Natural killer cell (primary cell): ENCODE data around the gene TMEM200B. TPM values are rescaled to one million over a fixed set of nuclear protein-coding genes. Genes with fewer than 3 reads are reported as not detected.

ENCODE experiments used
- ATAC-seq, 3 donors: fragments of 150-1000 bp in 2 of 3; fragments of 200-7000 bp in 1 of 3; cut with Tn5 transposase; 1 replicate in 1 of 3; 2 replicates in 2 of 3; pipeline ENCODE4 v1.10.0; 2021; ENCODE audit warnings: mild to moderate bottlenecking in 2 of 3, moderate library complexity in 2 of 3
- DNase-seq, 2 donors: peaks; one replicate each; pipeline versions ENCODE4 v3.0.0 to v3.0.0-alpha.2; 2013 to 2021; ENCODE audit warnings: mixed read lengths in 1 of 2
- H3K27ac ChIP-seq: one replicate; pipeline ENCODE4 v1.5.1; 2013; ENCODE audit warnings: mild to moderate bottlenecking, low read length
- H3K27me3 ChIP-seq: one replicate; pipeline ENCODE4 v1.6.1; 2013; ENCODE audit warnings: low read length; ENCODE audit not compliant: control insufficient read depth, insufficient read depth
- H3K36me3 ChIP-seq: one replicate; pipeline ENCODE4 v1.6.1; 2013; ENCODE audit warnings: low read length; ENCODE audit not compliant: control insufficient read depth, insufficient read depth
- H3K4me1 ChIP-seq: one replicate; pipeline ENCODE4 v1.6.1; 2013; ENCODE audit warnings: low read length; ENCODE audit not compliant: control insufficient read depth, insufficient read depth
- H3K4me3 ChIP-seq: one replicate; pipeline ENCODE4 v1.5.1; 2013; ENCODE audit warnings: low read length
- H3K9me3 ChIP-seq: one replicate; pipeline ENCODE4 v1.6.1; 2013; ENCODE audit warnings: low read length; ENCODE audit not compliant: control insufficient read depth, insufficient read depth
- H3K27ac Mint-ChIP-seq, 2 donors: one replicate each; pipeline ENCODE4 v1.8.0; 2022; ENCODE audit warnings: mild to moderate bottlenecking in 2 of 2, mixed read lengths in 2 of 2, moderate library complexity in 1 of 2
- H3K27me3 Mint-ChIP-seq, 2 donors: one replicate each; pipeline ENCODE4 v1.8.0; 2022; ENCODE audit warnings: low read depth in 2 of 2, mixed read lengths in 2 of 2
- H3K36me3 Mint-ChIP-seq: one replicate; pipeline ENCODE4 v1.8.0; 2022; ENCODE audit warnings: mixed read lengths
- H3K4me1 Mint-ChIP-seq, 2 donors: one replicate each; pipeline ENCODE4 v1.8.0; 2022; ENCODE audit warnings: mixed read lengths in 2 of 2
- H3K4me3 Mint-ChIP-seq: one replicate; pipeline ENCODE4 v1.8.0; 2022; ENCODE audit warnings: mild to moderate bottlenecking, moderate library complexity, mixed read lengths
- H3K9me3 Mint-ChIP-seq, 2 donors: one replicate each; pipeline ENCODE4 v1.8.0; 2022; ENCODE audit warnings: mixed read lengths in 2 of 2
- CTCF ChIP-seq: fragments of 200-600 bp; IDR thresholded peaks from one replicate; pipeline ENCODE4 v1.8.0; 2022; ENCODE audit warnings: antibody characterized with exemption
- WGBS: methylation state at CpG from one replicate; pipeline ENCODE4 v1.1.7; 2013; ENCODE audit warnings: missing lambda C conversion rate; ENCODE audit not compliant: insufficient coverage; 5-methylcytosine and 5-hydroxymethylcytosine counted together
- intact Hi-C: fragments of 100-400 bp; cut with micrococcal nuclease; formaldehyde crosslinking; loops from one replicate; pipeline ENCODE4 v1.14.2; 2022
- total RNA-seq, 4 donors: library from RNA; stranded (reverse); fragments of 120-200 nt in 1 of 4; gene quantifications; one replicate each; pipeline versions ENCODE4 v1.2.3 to v1.2.4, GENCODE V29; 2013 to 2022

TMEM200B gene
- not detected for total RNA-seq
- total RNA-seq (2013) = not detected

GRCh38 chr1:29123887-29124365 is at the start of gene TMEM200B:
TSS of gene TMEM200B (minus strand) at chr1:29123903. CDS start at chr1:29121828, 2,075 bp downstream.
- Histone ChIP-seq H3K4me3 (peak within 1 kb of the TSS; percentile 42), H3K4me1 (peaks cover 38% of the 10 kb centered on the region), H3K36me3 (peaks cover under 1% of the 10 kb centered on the region), H3K9me3 (no peaks in the 10 kb centered on the region), H3K27me3 (peaks cover 23% of the 10 kb centered on the region), H3K27ac (no peak within 1 kb of the TSS)
- H3K4me3 Mint-ChIP-seq = peak within 1 kb of the TSS; percentile 92
- peak within 1 kb of the TSS in 1 of 2 donors; percentile 73 for H3K27ac Mint-ChIP-seq
- H3K27me3 Mint-ChIP-seq = peaks cover 8 to 15% of the 10 kb centered on the region in 2 donors
- TF ChIP-seq CTCF = no peak
- no peaks in the 10 kb centered on the region for H3K36me3 Mint-ChIP-seq
- DNase-seq = peak in 1 of 2 donors; percentile 34
- peaks cover 8 to 18% of the 10 kb centered on the region in 2 donors for H3K4me1 Mint-ChIP-seq
- intact Hi-C loops = loop anchor here (5.0 kb wide), 1 partner anchor 242 kb away; no protein-coding TSS in a partner anchor
- WGBS = 2% methylated on average over 46 of the region's 46 CpGs
- H3K9me3 Mint-ChIP-seq = no peaks in the 10 kb centered on the region
- peak in 2 of 3 donors; percentile 12 to 15 for ATAC-seq

GRCh38 chr1:29172415-29172939 is 48.8 kb upstream of the TMEM200B start:
- Histone ChIP-seq H3K27me3 (no peaks in the 10 kb centered on the region), H3K27ac (no peak overlapping the region), H3K4me3 (no peak overlapping the region), H3K36me3 (peaks cover 3% of the 10 kb centered on the region), H3K4me1 (peaks cover 13% of the 10 kb centered on the region), H3K9me3 (no peaks in the 10 kb centered on the region)
- intact Hi-C loops = no loop called here
- no peak for TF ChIP-seq CTCF
- H3K36me3 Mint-ChIP-seq = no peaks in the 10 kb centered on the region
- H3K4me1 Mint-ChIP-seq = peaks cover 60% of the 10 kb centered on the region in 2 donors
- no peaks in the 10 kb centered on the region for H3K27me3 Mint-ChIP-seq
- no peak for DNase-seq
- H3K27ac Mint-ChIP-seq = peak overlapping the region in 1 of 2 donors; percentile 41
- H3K4me3 Mint-ChIP-seq = no peak overlapping the region
- 92% methylated on average over 8 of the region's 8 CpGs for WGBS
- H3K9me3 Mint-ChIP-seq = no peaks in the 10 kb centered on the region
- no peak for ATAC-seq

GRCh38 chr1:29171521-29171920 is 47.8 kb upstream of the TMEM200B start:
- no peaks in the 10 kb centered on the region for H3K27me3 ChIP-seq
- ATAC-seq (no peak), DNase-seq (no peak)
- H3K4me1 ChIP-seq = peaks cover 11% of the 10 kb centered on the region
- H3K4me3 ChIP-seq = no peak overlapping the region
- 81% methylated on average over 3 of the region's 5 CpGs for WGBS
- intact Hi-C loops = no loop called here
- no peaks in the 10 kb centered on the region for H3K27me3 Mint-ChIP-seq
- H3K4me3 Mint-ChIP-seq = no peak overlapping the region
- H3K9me3 Mint-ChIP-seq = no peaks in the 10 kb centered on the region
- H3K9me3 ChIP-seq = no peaks in the 10 kb centered on the region
- H3K27ac ChIP-seq = no peak overlapping the region
- H3K36me3 Mint-ChIP-seq = no peaks in the 10 kb centered on the region
- H3K27ac Mint-ChIP-seq = peak overlapping the region; percentile 67 to 74
- TF ChIP-seq CTCF = no peak
- peaks cover 9% of the 10 kb centered on the region for H3K36me3 ChIP-seq
- H3K4me1 Mint-ChIP-seq = peaks cover 57 to 63% of the 10 kb centered on the region in 2 donors

DNA sequence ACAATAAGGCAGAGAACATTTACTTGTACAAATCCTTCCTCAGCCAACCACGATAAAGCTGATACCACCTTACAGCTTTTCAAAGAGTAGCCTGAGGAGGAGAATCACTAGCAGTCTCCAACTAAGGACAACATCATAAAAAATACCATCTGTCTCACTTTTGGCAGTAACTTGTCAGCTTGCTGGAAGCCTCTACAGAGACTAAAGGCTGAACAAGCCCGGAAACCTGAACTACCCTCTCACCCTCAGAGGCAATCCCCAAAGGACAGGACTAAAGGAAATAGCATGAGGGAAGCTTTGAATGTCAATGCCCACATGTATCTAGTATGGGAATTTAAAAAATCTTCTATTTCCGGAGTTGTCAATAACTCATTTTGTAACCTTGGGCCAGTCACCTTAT is 47.4 kb upstream of the TMEM200B start:
- Mint-ChIP-seq H3K4me3 (peak overlapping the region; percentile 60), H3K4me1 (peaks cover 58 to 64% of the 10 kb centered on the region in 2 donors), H3K36me3 (no peaks in the 10 kb centered on the region), H3K27me3 (no peaks in the 10 kb centered on the region), H3K9me3 (no peaks in the 10 kb centered on the region), H3K27ac (peak overlapping the region; percentile 67 to 74)
- intact Hi-C loops = no loop called here
- no peak for DNase-seq
- H3K9me3 ChIP-seq = no peaks in the 10 kb centered on the region
- H3K27me3 ChIP-seq = no peaks in the 10 kb centered on the region
- 42% methylated on average over 3 of the region's 3 CpGs for WGBS
- TF ChIP-seq CTCF = no peak
- H3K4me1 ChIP-seq = peaks cover 12% of the 10 kb centered on the region
- H3K4me3 ChIP-seq = no peak overlapping the region
- peaks cover 14% of the 10 kb centered on the region for H3K36me3 ChIP-seq
- no peak for ATAC-seq
- H3K27ac ChIP-seq = no peak overlapping the region
